ENCODE measurements around the gene SDSL. TPM values are rescaled to one million over a fixed set of nuclear protein-coding genes. Genes with fewer than 3 reads are reported as not detected.

The SDSL gene
- total and polyA plus RNA-seq, 8 donors: 5.4 to 14.2 (median 9.6) TPM

GRCh38 chr12:113477171-113477841 is 55.1 kb downstream of the SDSL start:
- Histone ChIP-seq H3K27ac (no peak overlapping the region), H3K9me3 (no peaks in the 10 kb centered on the region), H3K4me3 (no peak overlapping the region), H3K36me3 (no peaks in the 10 kb centered on the region), H3K4me1 (no peaks in the 10 kb centered on the region), H3K27me3 (peaks cover 0 to 39% (median 13%) of the 10 kb centered on the region in 4 donors)
- intact Hi-C loops (cut with DNase I): no loop called here
- no peak for ATAC-seq
- FAIRE-seq: no peak
- no peak for DNase-seq
- 3 to 5% methylated on average over 7 of the region's 7 CpGs for WGBS, 2 donors
- no peak for TF ChIP-seq CTCF (IDR thresholded peaks at IDR 0.05)

- no peak for TF ChIP-seq CTCF (IDR thresholded peaks at IDR 0.05)
- Histone ChIP-seq H3K9me3 (no peaks in the 10 kb centered on the region), H3K36me3 (no peaks in the 10 kb centered on the region), H3K27me3 (peaks cover 0 to 39% (median 15%) of the 10 kb centered on the region in 4 donors), H3K4me1 (no peaks in the 10 kb centered on the region), H3K4me3 (no peak overlapping the region), H3K27ac (no peak overlapping the region)
- WGBS, 2 donors: 19 to 22% methylated on average over 3 of the region's 3 CpGs
- FAIRE-seq (no peak), ATAC-seq (no peak), DNase-seq (no peak)
- intact Hi-C loops (cut with DNase I): no loop called here
Observed at GRCh38 chr12:113477842-113478215, 55.6 kb downstream of the SDSL start.

- DNase-seq (no peak), FAIRE-seq (no peak), ATAC-seq (no peak)
- Histone ChIP-seq H3K4me1 (no peaks in the 10 kb centered on the region), H3K4me3 (no peak overlapping the region), H3K36me3 (no peaks in the 10 kb centered on the region), H3K27me3 (peaks cover 0 to 39% (median 15%) of the 10 kb centered on the region in 4 donors), H3K27ac (no peak overlapping the region), H3K9me3 (no peaks in the 10 kb centered on the region)
- intact Hi-C loops (cut with DNase I): no loop called here
- 5 to 6% methylated on average over 36 to 39 of the region's 41 CpGs for WGBS, 2 donors
- no peak for TF ChIP-seq CTCF (IDR thresholded peaks at IDR 0.05)
Observed at GRCh38 chr12:113478351-113479011, 56.3 kb downstream of the SDSL start.

GRCh38 chr12:113479216-113479589 is 57.0 kb downstream of the SDSL start:
- H3K9me3 ChIP-seq: no peaks in the 10 kb centered on the region
- FAIRE-seq (no peak), DNase-seq (no peak), ATAC-seq (no peak)
- no peaks in the 10 kb centered on the region for H3K36me3 ChIP-seq
- no peak overlapping the region for H3K4me3 ChIP-seq
- peaks cover 0 to 39% (median 15%) of the 10 kb centered on the region in 4 donors for H3K27me3 ChIP-seq
- intact Hi-C loops (cut with DNase I): no loop called here
- no peak for TF ChIP-seq CTCF (IDR thresholded peaks at IDR 0.05)
- H3K4me1 ChIP-seq: no peaks in the 10 kb centered on the region
- 4% methylated on average over 11 of the region's 11 CpGs for WGBS, 2 donors
- no peak overlapping the region for H3K27ac ChIP-seq
